ENCODE results near the gene TRIM67.

- TF ChIP-seq CTCF (IDR thresholded peaks at IDR 0.05) (no peak), POLR2A (IDR thresholded peaks at IDR 0.05) (no peak)
Observed at GRCh38 chr1:231130544-231130943, 31.3 kb upstream of the TRIM67 start.
